Neutrophil (primary cell): ENCODE measurements around the gene KPNA1.
"Not testable (repeated sequence)": the region's sequence is repeated elsewhere in the genome, so short reads cannot be mapped to it uniquely, and the experiment has no call there.

Experiments used
- H3K27ac ChIP-seq: fragments of 200-600 bp; sonication (generic); 2 replicates; pipeline ENCODE4 v1.5.1; 2016; ENCODE audit warnings: mild to moderate bottlenecking, moderate library complexity
- H3K27me3 ChIP-seq: fragments of 200-600 bp; sonication (generic); 2 replicates; pipeline ENCODE4 v1.6.0; 2016; ENCODE audit warnings: mild to moderate bottlenecking
- H3K36me3 ChIP-seq: fragments of 200-600 bp; sonication (generic); 2 replicates; pipeline ENCODE4 v1.5.1; 2017
- H3K4me1 ChIP-seq, 2 experiments: fragments of 200-600 bp in 1 of 2; sonication (generic) in 1 of 2; 1 replicate in 1 of 2; 2 replicates in 1 of 2; pipeline versions ENCODE4 v1.5.1 to v1.6.1; 2013 to 2016; ENCODE audit warnings: low read depth in 1 of 2, low read length in 1 of 2, mild to moderate bottlenecking in 1 of 2, moderate library complexity in 1 of 2; ENCODE audit not compliant: control insufficient read depth in 1 of 2, insufficient read depth in 1 of 2
- H3K4me3 ChIP-seq, 2 experiments: fragments of 200-600 bp in 1 of 2; sonication (generic) in 1 of 2; 1 replicate in 1 of 2; 2 replicates in 1 of 2; pipeline ENCODE4 v1.5.1; 2013 to 2016; ENCODE audit warnings: low read depth in 1 of 2, low read length in 1 of 2, mild to moderate bottlenecking in 1 of 2, moderate library complexity in 1 of 2
- H3K9me3 ChIP-seq: fragments of 200-600 bp; sonication (generic); 2 replicates; pipeline ENCODE4 v1.5.1; 2016
- CTCF ChIP-seq: fragments of 200-600 bp; sonication (generic); IDR thresholded peaks from 2 replicates; pipeline ENCODE4 v1.5.1; 2016; ENCODE audit warnings: antibody characterized with exemption

KPNA1 gene

GRCh38 chr3:122456074-122456473 lies 58.7 kb downstream of the KPNA1 start:
- Histone ChIP-seq H3K27me3 (no peaks in the 10 kb centered on the region), H3K27ac (no peak overlapping the region), H3K36me3 (peaks cover 76% of the 10 kb centered on the region), H3K4me1 (no peaks in the 10 kb centered on the region), H3K9me3 (no peaks in the 10 kb centered on the region), H3K4me3 (no peak overlapping the region)
- no peak for TF ChIP-seq CTCF

- Histone ChIP-seq H3K4me3 (no peak overlapping the region), H3K27ac (no peak overlapping the region), H3K36me3 (peaks cover 64% of the 10 kb centered on the region)
Observed at GRCh38 chr3:122451371-122451770, 63.4 kb downstream of the KPNA1 start.

GRCh38 chr3:122448218-122448617 lies 66.5 kb downstream of the KPNA1 start:
- H3K27me3 ChIP-seq, H3K27ac ChIP-seq, H3K9me3 ChIP-seq, H3K4me1 ChIP-seq, H3K4me3 ChIP-seq: not testable (repeated sequence)
- H3K36me3 ChIP-seq = peaks cover 66% of the 10 kb centered on the region

More at GRCh38 chr3:122451371-122451770, 63.4 kb downstream of the KPNA1 start:
- no peaks in the 10 kb centered on the region for H3K4me1 ChIP-seq
- TF ChIP-seq CTCF = no peak
- no peaks in the 10 kb centered on the region for H3K27me3 ChIP-seq
- H3K9me3 ChIP-seq = no peaks in the 10 kb centered on the region

- not testable (repeated sequence) for H3K27ac ChIP-seq, H3K4me1 ChIP-seq, H3K9me3 ChIP-seq, H3K4me3 ChIP-seq, H3K27me3 ChIP-seq
- H3K36me3 ChIP-seq = peaks cover 70% of the 10 kb centered on the region
Observed at GRCh38 chr3:122444491-122444887, 70.2 kb downstream of the KPNA1 start.

GRCh38 chr3:122443762-122444490 lies 70.8 kb downstream of the KPNA1 start:
- H3K4me1 ChIP-seq, H3K27ac ChIP-seq, H3K9me3 ChIP-seq, H3K27me3 ChIP-seq, H3K4me3 ChIP-seq: not testable (repeated sequence)
- H3K36me3 ChIP-seq = peaks cover 70% of the 10 kb centered on the region

GRCh38 chr3:122443090-122443489 lies 71.6 kb downstream of the KPNA1 start:
- H3K4me3 ChIP-seq = no peak overlapping the region
- H3K36me3 ChIP-seq = peaks cover 68% of the 10 kb centered on the region
- TF ChIP-seq CTCF = no peak
- no peaks in the 10 kb centered on the region for H3K9me3 ChIP-seq
- H3K27me3 ChIP-seq = no peaks in the 10 kb centered on the region
- H3K27ac ChIP-seq = no peak overlapping the region
- no peaks in the 10 kb centered on the region for H3K4me1 ChIP-seq

GRCh38 chr3:122435950-122436349 lies 78.8 kb downstream of the KPNA1 start:
- H3K4me1 ChIP-seq = no peaks in the 10 kb centered on the region
- H3K36me3 ChIP-seq = peaks cover 94% of the 10 kb centered on the region
- no peaks in the 10 kb centered on the region for H3K27me3 ChIP-seq
- no peak overlapping the region for H3K4me3 ChIP-seq
- no peak for TF ChIP-seq CTCF
- no peak overlapping the region for H3K27ac ChIP-seq
- H3K9me3 ChIP-seq = peaks cover 7% of the 10 kb centered on the region
